HG03460 (cell line): Measurements from ENCODE around the gene NPIPB6.

Experiments used
- ATAC-seq: cut with Tn5 transposase; IDR thresholded peaks from one replicate; pipeline ENCODE4 v1.9.1; 2021; ENCODE audit not compliant: unreplicated experiment

Gene NPIPB6

DNA sequence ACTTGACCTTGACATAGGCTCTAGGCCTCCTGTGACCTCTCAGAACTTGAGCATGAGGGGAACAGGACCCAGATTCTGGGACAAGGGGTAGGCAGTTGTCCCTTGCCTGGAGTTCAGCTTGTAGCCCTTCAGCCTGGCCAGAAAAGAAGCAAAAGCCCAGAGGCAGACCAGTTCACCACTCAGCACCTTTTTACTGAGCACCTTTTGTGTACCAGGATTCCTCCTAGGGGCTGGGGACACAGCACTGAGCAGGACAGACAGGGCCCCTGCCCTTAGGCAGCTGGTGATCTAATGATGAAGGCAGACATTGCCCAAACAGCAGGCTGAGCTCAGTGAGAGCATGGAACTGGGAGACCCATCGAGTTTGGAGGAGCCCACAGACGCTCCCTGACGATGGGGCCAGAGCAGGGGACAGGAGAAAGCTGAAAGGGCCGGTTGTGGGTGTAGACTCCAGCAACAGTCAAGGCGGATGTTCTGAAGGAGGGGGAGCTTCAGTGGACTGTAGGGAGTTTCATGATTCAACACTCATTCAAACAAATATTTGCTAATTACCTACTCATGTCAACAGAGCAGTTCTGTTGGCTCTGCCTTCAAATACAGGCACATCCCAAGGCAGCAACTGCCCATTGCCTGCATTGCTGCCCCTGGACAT lies 38.9 kb downstream of the NPIPB6 start:
- ATAC-seq, result no peak

DNA sequence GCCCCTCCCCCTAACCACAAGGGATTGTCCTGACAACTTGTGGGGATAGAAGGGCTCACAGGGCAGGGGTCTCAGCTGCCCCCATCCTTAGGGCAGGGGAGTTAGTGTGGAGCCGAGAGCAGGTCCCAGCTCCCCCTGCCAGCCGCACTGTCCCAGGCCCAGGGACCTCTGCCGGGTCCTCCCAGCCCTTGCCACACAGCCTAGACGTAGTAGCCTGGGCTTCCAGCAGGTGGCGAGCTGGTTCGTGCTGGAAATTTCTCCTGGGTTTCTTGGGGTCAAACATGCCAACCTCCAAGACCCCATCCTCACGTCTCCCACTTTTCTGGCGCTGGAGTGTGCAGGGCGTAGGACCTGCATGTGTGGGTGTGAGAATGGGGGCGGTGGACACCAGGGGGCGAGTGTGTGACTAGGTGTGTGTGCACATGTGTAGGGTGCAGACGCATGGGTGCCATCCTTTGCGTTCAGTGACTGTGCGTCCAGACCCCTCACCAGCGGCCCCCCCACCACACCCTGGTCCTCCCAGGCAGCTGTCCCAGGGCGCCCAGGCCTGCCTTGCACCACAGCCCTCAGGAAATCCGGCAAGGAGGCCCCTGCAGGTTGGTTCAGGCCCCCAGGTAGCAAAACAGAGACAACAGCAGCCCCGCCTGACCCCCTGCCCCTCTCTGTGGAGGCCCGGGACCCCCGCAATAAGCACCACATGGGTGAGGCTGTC lies 41.5 kb downstream of the NPIPB6 start:
- ATAC-seq, result no peak

GRCh38 chr16:28320741-28321140 lies 42.6 kb downstream of the NPIPB6 start:
- ATAC-seq, result no peak

- no peak for ATAC-seq
Measured at GRCh38 chr16:28320023-28320561, 43.2 kb downstream of the NPIPB6 start.

GRCh38 chr16:28319476-28320022 lies 43.8 kb downstream of the NPIPB6 start:
- no peak for ATAC-seq

DNA sequence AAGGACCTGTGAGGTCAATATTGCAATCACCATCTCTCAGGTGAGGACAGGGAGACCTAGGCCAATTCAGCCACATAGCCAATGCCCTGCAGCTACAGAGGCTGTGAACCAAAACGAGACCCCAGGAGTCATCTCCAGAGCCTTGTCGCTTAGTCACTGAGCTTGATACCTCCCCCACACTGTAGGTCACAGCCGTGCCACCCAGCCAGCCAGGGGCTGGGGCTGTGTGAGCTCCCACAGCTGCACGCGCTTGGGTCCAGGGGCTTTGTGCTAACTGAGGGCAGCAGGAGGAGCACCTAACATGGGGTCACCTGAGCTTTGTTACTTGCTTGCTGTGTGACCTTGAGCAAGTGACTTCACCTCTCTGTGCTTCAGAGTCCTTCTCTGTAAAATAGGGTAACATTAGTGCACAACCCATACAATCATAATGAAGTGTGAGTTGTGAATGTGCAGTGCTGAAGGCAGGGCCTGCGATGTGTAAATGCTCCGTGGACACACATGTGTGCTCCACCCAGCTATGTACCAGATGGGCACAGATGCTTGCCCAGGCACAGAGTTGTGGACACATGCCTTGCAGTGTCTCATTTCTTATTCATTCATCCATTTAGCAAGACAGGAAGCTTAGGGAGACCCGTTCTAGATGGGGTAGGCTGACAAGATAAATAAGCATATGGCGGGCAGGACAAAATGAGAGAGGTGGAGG lies 45.1 kb downstream of the NPIPB6 start:
- ATAC-seq, result no peak

GRCh38 chr16:28317040-28317880 lies 46.0 kb downstream of the NPIPB6 start:
- ATAC-seq, result no peak

- no peak for ATAC-seq
Measured at GRCh38 chr16:28316054-28316453, 47.3 kb downstream of the NPIPB6 start.

- no peak for ATAC-seq
Measured at GRCh38 chr16:28313587-28313986, 49.7 kb downstream of the NPIPB6 start.

DNA sequence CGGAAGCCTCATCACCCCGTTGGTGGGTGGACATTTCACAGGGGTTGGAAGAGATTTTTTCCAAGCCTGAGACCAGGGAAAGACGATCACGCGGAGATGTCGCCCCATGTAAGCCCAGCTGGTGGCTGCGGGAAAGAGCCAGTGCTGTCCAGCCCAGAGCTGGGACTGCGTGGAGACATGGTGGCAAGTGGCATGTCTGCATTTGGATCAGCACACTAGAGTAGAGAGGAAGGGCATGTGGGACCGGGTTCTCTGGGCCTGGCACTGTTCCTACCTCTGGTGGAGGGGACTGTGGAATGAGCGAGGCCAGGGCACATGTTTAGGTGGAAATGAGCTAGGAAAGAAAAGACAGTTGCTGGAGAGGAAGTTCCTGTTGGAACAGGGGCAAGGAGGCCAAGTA lies 51.0 kb downstream of the NPIPB6 start:
- ATAC-seq, result no peak

- no peak for ATAC-seq
Measured at GRCh38 chr16:28311913-28312312, 51.4 kb downstream of the NPIPB6 start.

DNA sequence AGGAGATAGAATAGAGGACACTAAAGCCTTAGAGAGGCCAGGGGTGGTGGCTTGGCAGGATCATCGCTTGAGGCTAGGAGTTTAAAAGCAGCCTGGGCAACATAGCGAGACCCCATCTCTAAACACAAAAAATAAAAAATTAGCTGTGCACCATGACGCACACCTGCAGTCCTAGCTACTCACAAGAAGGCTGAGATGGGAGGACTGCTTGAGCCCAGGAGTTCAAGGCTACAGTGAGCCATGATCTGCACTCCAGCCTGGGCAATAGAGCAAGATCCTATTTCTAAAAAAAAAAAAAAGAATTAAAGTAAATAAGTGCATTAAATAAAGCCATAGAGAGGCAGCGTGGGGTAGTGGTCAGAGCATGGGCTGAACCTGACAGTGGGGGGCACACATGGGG lies 51.9 kb downstream of the NPIPB6 start:
- ATAC-seq, result no peak

- no peak for ATAC-seq
Measured at GRCh38 chr16:28310796-28311195, 52.5 kb downstream of the NPIPB6 start.

DNA sequence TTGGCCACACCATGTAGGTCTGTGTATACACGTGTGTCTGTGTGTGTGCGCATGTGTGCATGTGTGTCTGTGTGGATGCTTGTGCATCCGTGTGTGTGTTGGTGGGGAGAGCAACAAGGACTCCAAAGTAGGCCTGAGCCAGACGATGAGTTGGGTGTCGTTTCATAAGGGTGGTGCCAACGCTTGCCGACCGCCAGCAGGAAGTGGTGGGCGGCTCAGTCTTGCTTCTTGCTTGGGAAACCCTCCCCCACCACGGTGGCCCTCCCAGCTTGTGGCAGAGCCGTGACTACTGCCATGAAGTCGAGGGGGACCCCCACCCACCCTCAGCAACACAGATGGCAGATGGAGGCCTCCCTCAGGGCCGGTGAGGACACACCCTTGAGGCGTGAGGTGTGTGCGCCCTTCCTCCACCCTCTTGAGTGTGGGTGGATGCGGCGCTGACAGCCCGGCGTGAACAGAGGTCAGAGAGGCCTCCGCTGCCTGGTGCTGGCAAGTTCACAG lies 53.4 kb downstream of the NPIPB6 start:
- ATAC-seq, result no peak

- no peak for ATAC-seq
Measured at GRCh38 chr16:28308794-28309584, 54.3 kb downstream of the NPIPB6 start.

GRCh38 chr16:28307936-28308335 lies 55.4 kb downstream of the NPIPB6 start:
- ATAC-seq, result no peak

DNA sequence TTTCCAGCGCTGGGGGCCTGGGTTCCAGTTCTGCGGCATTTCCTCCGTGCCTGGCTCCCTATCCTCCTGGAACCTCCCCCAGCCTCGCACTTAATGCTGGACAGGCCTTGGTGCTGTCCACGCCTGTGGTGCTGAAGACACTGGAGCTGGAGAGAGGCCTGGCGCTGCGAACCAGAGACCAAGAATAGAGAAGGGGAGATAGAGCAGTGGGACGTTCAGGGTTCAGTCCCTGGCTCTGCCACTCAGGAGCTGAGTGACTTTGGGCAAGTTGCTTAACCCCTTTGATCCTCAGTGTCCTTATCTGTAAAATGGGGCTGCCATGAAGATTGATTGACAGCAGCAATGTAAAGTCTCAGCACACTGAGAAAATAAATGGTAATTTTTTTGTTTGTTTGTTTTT lies 59.1 kb downstream of the NPIPB6 start:
- ATAC-seq, result no peak

GRCh38 chr16:28303132-28303531 lies 60.2 kb downstream of the NPIPB6 start:
- no peak for ATAC-seq

DNA sequence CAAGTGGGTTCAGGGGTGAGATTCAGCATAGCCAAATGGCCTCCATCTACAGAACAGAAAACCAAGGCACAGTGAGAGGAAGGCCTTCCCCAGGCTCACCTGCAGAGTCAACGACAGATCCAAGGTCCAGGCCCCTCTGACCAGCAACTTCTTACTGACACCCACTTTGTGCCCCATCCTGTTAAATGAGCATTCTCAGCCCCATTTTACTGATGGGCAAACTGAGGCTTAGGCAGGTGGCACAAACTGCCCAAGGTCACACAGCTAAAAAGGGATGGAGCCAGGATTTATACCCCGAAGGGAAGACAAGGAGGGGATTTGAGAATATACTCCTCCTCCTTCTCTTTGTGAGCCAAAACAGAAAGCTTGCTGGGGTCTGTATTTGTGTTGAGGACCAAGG lies 61.7 kb downstream of the NPIPB6 start:
- ATAC-seq, result no peak

GRCh38 chr16:28301154-28301553 lies 62.2 kb downstream of the NPIPB6 start:
- ATAC-seq, result no peak
